ENCODE results near the gene ETFDH.

DNA sequence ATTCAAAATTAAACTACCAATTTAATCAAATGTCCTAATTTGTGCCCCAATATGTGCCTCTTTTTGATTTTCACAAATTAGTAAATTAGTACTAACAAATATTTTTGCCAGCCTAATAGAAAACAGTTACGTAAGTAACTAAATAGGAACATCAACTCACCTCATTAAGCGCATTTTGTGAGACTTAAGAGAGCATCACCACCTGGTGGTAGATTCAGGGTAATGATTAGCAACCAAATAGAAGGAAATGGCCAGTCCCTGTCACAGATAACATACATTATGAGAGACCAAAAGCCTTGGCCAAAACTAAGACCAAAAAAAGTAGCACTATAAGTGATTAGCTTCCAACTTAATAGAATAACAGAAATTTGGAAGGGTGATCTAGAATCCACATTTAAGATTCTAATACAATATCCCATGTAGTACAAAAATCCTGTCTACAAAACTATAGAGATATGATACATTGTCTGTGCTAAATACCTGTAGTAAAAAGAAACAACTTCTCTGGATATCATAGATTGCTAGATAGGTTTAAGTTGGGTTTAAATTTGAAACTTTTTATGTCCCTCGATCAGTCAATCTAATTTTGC lies 47.1 kb upstream of the ETFDH start:
- no peak for TF ChIP-seq GATA3 (IDR thresholded peaks at IDR 0.05; ENCODE audit: low read depth, low read length)
- TF ChIP-seq GATA2 (IDR thresholded peaks at IDR 0.05; ENCODE audit: low read depth, low read length): no peak

Data from SH-SY5Y (cell line).